Brain microvascular endothelial cell (primary cell): ENCODE results near the gene SBF2.
"Not testable (repeated sequence)": the region's sequence is repeated elsewhere in the genome, so short reads cannot be mapped to it uniquely, and the experiment has no call there.

Experiments used
- DNase-seq: peaks from one replicate; pipeline ENCODE4 v3.0.0-alpha.2; 2020
- H3K27ac ChIP-seq: fragments of 250-450 bp; sonication (Bioruptor Pico); 2 replicates; pipeline ENCODE4 v1.5.1; 2020; ENCODE audit warnings: mild to moderate bottlenecking, moderate library complexity
- H3K27me3 ChIP-seq: fragments of 250-450 bp; sonication (Bioruptor Pico); replicated peaks from 2 replicates; pipeline ENCODE4 v1.5.1; 2020; ENCODE audit warnings: mild to moderate bottlenecking
- H3K36me3 ChIP-seq: fragments of 250-450 bp; sonication (Bioruptor Pico); replicated peaks from 2 replicates; pipeline ENCODE4 v1.5.1; 2020; ENCODE audit warnings: mild to moderate bottlenecking
- H3K4me3 ChIP-seq: 2 replicates; pipeline ENCODE4 v1.5.1; 2011; ENCODE audit warnings: low read depth, mild to moderate bottlenecking, control low read depth, low read length, moderate library complexity
- in situ Hi-C: cut with HindIII; loops from 2 replicates; pipeline ENCODE4 v1.10.0; 2017; ENCODE audit warnings: low sequenced_read_pairs, low pct_ligation_motif_present
- TF ChIP-seq, protein P1 (sequence below): IDR thresholded peaks from 2 replicates; pipeline ENCODE4 v1.5.1; 2011; ENCODE audit warnings: low read depth, mild to moderate bottlenecking, moderate library complexity, low read length, control low read depth, inconsistent platforms; ENCODE audit errors: missing control alignments

The SBF2 gene

GRCh38 chr11:10267821-10268220 is 26.2 kb downstream of the SBF2 start:
- Histone ChIP-seq H3K27ac (no peak overlapping the region), H3K27me3 (no peaks in the 10 kb centered on the region), H3K4me3 (no peak overlapping the region), H3K36me3 (no peaks in the 10 kb centered on the region)
- TF ChIP-seq, protein P1, sequence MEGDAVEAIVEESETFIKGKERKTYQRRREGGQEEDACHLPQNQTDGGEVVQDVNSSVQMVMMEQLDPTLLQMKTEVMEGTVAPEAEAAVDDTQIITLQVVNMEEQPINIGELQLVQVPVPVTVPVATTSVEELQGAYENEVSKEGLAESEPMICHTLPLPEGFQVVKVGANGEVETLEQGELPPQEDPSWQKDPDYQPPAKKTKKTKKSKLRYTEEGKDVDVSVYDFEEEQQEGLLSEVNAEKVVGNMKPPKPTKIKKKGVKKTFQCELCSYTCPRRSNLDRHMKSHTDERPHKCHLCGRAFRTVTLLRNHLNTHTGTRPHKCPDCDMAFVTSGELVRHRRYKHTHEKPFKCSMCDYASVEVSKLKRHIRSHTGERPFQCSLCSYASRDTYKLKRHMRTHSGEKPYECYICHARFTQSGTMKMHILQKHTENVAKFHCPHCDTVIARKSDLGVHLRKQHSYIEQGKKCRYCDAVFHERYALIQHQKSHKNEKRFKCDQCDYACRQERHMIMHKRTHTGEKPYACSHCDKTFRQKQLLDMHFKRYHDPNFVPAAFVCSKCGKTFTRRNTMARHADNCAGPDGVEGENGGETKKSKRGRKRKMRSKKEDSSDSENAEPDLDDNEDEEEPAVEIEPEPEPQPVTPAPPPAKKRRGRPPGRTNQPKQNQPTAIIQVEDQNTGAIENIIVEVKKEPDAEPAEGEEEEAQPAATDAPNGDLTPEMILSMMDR: no peak
- DNase-seq: no peak
- in situ Hi-C loops: no loop called here

- DNase-seq: no peak
- in situ Hi-C loops: no loop called here
- Histone ChIP-seq H3K4me3 (no peak overlapping the region), H3K36me3 (no peaks in the 10 kb centered on the region), H3K27ac (no peak overlapping the region), H3K27me3 (no peaks in the 10 kb centered on the region)
- TF ChIP-seq, protein P1: no peak
These were observed 28.1 kb downstream of the SBF2 start for GRCh38 chr11:10265936-10266335.

GRCh38 chr11:10264716-10265115 is 29.3 kb downstream of the SBF2 start:
- DNase-seq, in situ Hi-C loops: not testable (repeated sequence)

GRCh38 chr11:10263929-10264328 is 30.1 kb downstream of the SBF2 start:
- DNase-seq: peak; percentile 52
- H3K27me3 ChIP-seq: no peaks in the 10 kb centered on the region
- no peaks in the 10 kb centered on the region for H3K36me3 ChIP-seq
- in situ Hi-C loops: no loop called here
- no peak overlapping the region for H3K4me3 ChIP-seq
- H3K27ac ChIP-seq: no peak overlapping the region
- TF ChIP-seq, protein P1: no peak

More at GRCh38 chr11:10264716-10265115, 29.3 kb downstream of the SBF2 start:
- not testable (repeated sequence) for H3K4me3 ChIP-seq, H3K27me3 ChIP-seq, H3K27ac ChIP-seq, H3K36me3 ChIP-seq

GRCh38 chr11:10261821-10262220 is 32.2 kb downstream of the SBF2 start:
- in situ Hi-C loops: no loop called here
- Histone ChIP-seq H3K27ac (no peak overlapping the region), H3K4me3 (no peak overlapping the region), H3K27me3 (no peaks in the 10 kb centered on the region), H3K36me3 (no peaks in the 10 kb centered on the region)
- DNase-seq: no peak
- TF ChIP-seq, protein P1: no peak

DNA sequence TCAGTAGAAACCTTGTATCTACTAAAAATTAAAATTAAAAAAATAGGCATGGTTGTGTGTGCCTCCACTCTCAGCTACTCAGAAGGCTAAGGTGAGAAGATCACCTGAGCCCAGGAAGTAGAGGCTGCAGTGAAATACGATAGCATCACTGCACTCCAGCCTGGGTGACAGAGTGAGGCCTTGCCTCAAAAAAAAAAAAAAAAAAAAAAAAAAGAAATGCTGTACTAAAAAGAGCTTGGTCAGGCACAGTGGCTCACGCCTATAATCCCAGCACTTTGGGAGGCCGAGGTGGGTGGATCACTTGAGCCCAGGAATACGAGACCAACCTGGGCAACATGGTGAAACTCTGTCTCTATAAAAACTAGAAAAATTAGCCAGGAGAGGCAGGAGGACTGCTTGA is 36.5 kb downstream of the SBF2 start:
- Histone ChIP-seq H3K27ac (no peak overlapping the region), H3K4me3 (no peak overlapping the region), H3K36me3 (no peaks in the 10 kb centered on the region), H3K27me3 (no peaks in the 10 kb centered on the region)
- TF ChIP-seq, protein P1: no peak
- DNase-seq: no peak
- in situ Hi-C loops: no loop called here
